Stomach smooth muscle (tissue), 2 donors: Measurements from ENCODE around the gene STATH.
"Not testable (repeated sequence)": the region's sequence is repeated elsewhere in the genome, so short reads cannot be mapped to it uniquely, and the experiment has no call there.

Experiments used
- H3K27ac ChIP-seq: one replicate; pipeline ENCODE4 v1.7.0; 2013; ENCODE audit warnings: mild to moderate bottlenecking, low read length, inconsistent platforms
- H3K27me3 ChIP-seq, 2 donors: one replicate each; pipeline ENCODE4 v1.7.0; 2013; ENCODE audit warnings: low read length in 2 of 2; ENCODE audit not compliant: insufficient read depth in 2 of 2, control insufficient read depth in 1 of 2
- H3K36me3 ChIP-seq, 2 donors: one replicate each; pipeline ENCODE4 v1.7.0; 2013; ENCODE audit warnings: low read length in 2 of 2; ENCODE audit not compliant: control insufficient read depth in 2 of 2, insufficient read depth in 2 of 2
- H3K4me1 ChIP-seq: one replicate; pipeline ENCODE4 v1.7.0; 2013; ENCODE audit warnings: low read length; ENCODE audit not compliant: control insufficient read depth, insufficient read depth
- H3K4me3 ChIP-seq, 2 donors: one replicate each; pipeline ENCODE4 v1.7.0; 2013; ENCODE audit warnings: low read length in 2 of 2
- H3K9ac ChIP-seq, 2 donors: one replicate each; pipeline ENCODE4 v1.7.0; 2013; ENCODE audit warnings: low read length in 2 of 2, mild to moderate bottlenecking in 1 of 2
- H3K9me3 ChIP-seq, 2 donors: one replicate each; pipeline ENCODE4 v1.7.0; 2013; ENCODE audit warnings: low read length in 2 of 2; ENCODE audit not compliant: control insufficient read depth in 2 of 2
- donor health status: healthy.
- donor health status: Pancreatic carcinoma.

STATH gene

GRCh38 chr4:70050138-70050537, 54.4 kb downstream of the STATH start, which contains the start of gene HTN1:
Gene HTN1 (plus strand): TSS chr4:70050438. CDS start chr4:70053077, 2,639 bp downstream.
- not testable (repeated sequence) for H3K4me3 ChIP-seq, H3K9ac ChIP-seq, H3K27me3 ChIP-seq, H3K9me3 ChIP-seq, H3K27ac ChIP-seq, H3K4me1 ChIP-seq, H3K36me3 ChIP-seq
